Kidney (tissue), 14 donors: ENCODE measurements around the gene CAD. TPM values are rescaled to one million over a fixed set of nuclear protein-coding genes. Genes with fewer than 3 reads are reported as not detected.

Experiments used
- DNase-seq, 5 donors: peaks; one replicate each; pipeline ENCODE4 v3.0.0-alpha.2; 2013 to 2020
- FAIRE-seq: peaks from 2 replicates; lab custom pipeline; 2012; peaks lifted over from hg19 to GRCh38; lab: Jason Lieb, UNC
- H3K27ac ChIP-seq, 2 donors: one replicate each; pipeline ENCODE4 v1.7.0; 2013; ENCODE audit warnings: low read depth in 2 of 2, low read length in 2 of 2, inconsistent platforms in 1 of 2
- H3K27me3 ChIP-seq: one replicate; pipeline ENCODE4 v1.7.1; 2013; ENCODE audit warnings: low read length, inconsistent platforms; ENCODE audit not compliant: control insufficient read depth, insufficient read depth
- H3K36me3 ChIP-seq, 3 donors: one replicate each; pipeline versions ENCODE4 v1.7.0 to v1.7.1; 2013; ENCODE audit warnings: low read length in 3 of 3, control low read depth in 1 of 3, inconsistent platforms in 1 of 3; ENCODE audit not compliant: insufficient read depth in 3 of 3, control insufficient read depth in 2 of 3
- H3K4me1 ChIP-seq, 3 donors: one replicate each; pipeline versions ENCODE4 v1.7.0 to v1.7.1; 2013; ENCODE audit warnings: low read length in 3 of 3, inconsistent platforms in 1 of 3, low read depth in 1 of 3; ENCODE audit not compliant: control insufficient read depth in 2 of 3, insufficient read depth in 2 of 3
- H3K4me3 ChIP-seq, 3 donors: one replicate each; pipeline versions ENCODE4 v1.7.0 to v1.8.1; 2013; ENCODE audit warnings: low read length in 3 of 3, control low read depth in 1 of 3, inconsistent platforms in 1 of 3
- H3K9ac ChIP-seq, 3 donors: one replicate each; pipeline versions ENCODE4 v1.7.0 to v1.7.1; 2013; ENCODE audit warnings: low read length in 3 of 3, control low read depth in 1 of 3, inconsistent platforms in 1 of 3
- H3K9me3 ChIP-seq, 3 donors: one replicate each; pipeline versions ENCODE4 v1.7.0 to v1.7.1; 2013; ENCODE audit warnings: low read length in 3 of 3, control low read depth in 1 of 3, inconsistent platforms in 1 of 3; ENCODE audit not compliant: control insufficient read depth in 2 of 3, insufficient read depth in 1 of 3
- CTCF ChIP-seq: IDR thresholded peaks from 3 replicates; pipeline ENCODE4 v1.5.1; 2012; ENCODE audit warnings: mild to moderate bottlenecking, moderate library complexity, borderline replicate concordance; ENCODE audit not compliant: insufficient read depth; ENCODE audit errors: extremely low read depth
- intact Hi-C: fragments of 100-400 bp; cut with DNase I; formaldehyde crosslinking; loops from one replicate; pipeline ENCODE4 v1.11.1; 2022
- polyA plus RNA-seq: library from polyadenylated mRNA; stranded (reverse); fragments of 350-450 nt; fragmentation: Illumina TruSeq; extraction: RNeasy Lipid Tissue Mini Kit (QIAGEN cat#74804); gene quantifications from one replicate; pipeline ENCODE4 v1.2.3, GENCODE V29; 2014; ENCODE audit warnings: low read depth, low replicate concordance; ENCODE audit not compliant: insufficient read depth
- total RNA-seq: library from RNA; stranded (reverse); fragmentation: NEBNext Ultra II Directional; extraction: Animal tissue kit (Norgen Biotek cat#: 25700); gene quantifications from one replicate; pipeline ENCODE4 v1.2.1, GENCODE V29; 2021
- donor health status: control.
- donor health status: control.
- donor health status: control.
- donor health status: control.
- donor health status: control.
- donor health status: DM: yes; HTN: yes; CAD: no.
- donor health status: Normal renal cell carcinoma (clear cell type).

Gene CAD
- total and polyA plus RNA-seq, 2 donors from 2014 or later = 8.8 to 43.4 TPM

GRCh38 chr2:27198627-27199026 lies 18.5 kb upstream of the CAD start:
- DNase-seq (no peak), FAIRE-seq (no peak)
- Histone ChIP-seq H3K9ac (no peak overlapping the region), H3K4me1 (no peaks in the 10 kb centered on the region), H3K4me3 (no peak overlapping the region), H3K27me3 (no peaks in the 10 kb centered on the region), H3K36me3 (peaks cover 2 to 11% (median 10%) of the 10 kb centered on the region in 3 donors), H3K27ac (no peak overlapping the region), H3K9me3 (no peaks in the 10 kb centered on the region)
- no peak for TF ChIP-seq CTCF
- intact Hi-C loops = no loop called here

- Histone ChIP-seq H3K4me3 (no peak overlapping the region), H3K36me3 (peaks cover 2 to 14% (median 13%) of the 10 kb centered on the region in 3 donors), H3K27me3 (no peaks in the 10 kb centered on the region), H3K4me1 (no peaks in the 10 kb centered on the region), H3K9ac (no peak overlapping the region), H3K27ac (no peak overlapping the region), H3K9me3 (no peaks in the 10 kb centered on the region)
- FAIRE-seq (no peak), DNase-seq (no peak)
- no peak for TF ChIP-seq CTCF
- intact Hi-C loops = no loop called here
Measured at GRCh38 chr2:27199241-27199640, 17.9 kb upstream of the CAD start.

DNA sequence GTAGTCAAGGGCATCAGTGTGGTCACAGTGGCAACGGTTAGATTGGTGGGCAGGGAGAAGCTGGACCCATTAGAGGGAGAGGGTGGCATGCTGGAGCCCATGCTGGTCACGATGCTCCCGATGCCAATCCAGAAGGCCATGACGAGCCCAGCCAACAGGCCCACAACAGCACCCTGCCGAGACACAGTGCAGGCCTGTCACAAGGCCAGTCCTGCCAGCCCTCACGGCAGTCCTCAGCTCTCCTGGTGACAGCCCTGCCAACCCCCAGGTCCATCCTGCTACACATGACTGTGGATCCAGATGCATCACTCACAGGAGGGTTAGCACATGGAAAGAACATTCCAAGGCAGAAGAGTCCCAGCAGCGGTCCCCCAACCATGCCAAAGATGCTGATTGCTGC lies 15.5 kb upstream of the CAD start:
- H3K4me1 ChIP-seq = no peaks in the 10 kb centered on the region
- intact Hi-C loops = no loop called here
- DNase-seq (no peak), FAIRE-seq (no peak)
- no peak overlapping the region for H3K27ac ChIP-seq
- H3K9ac ChIP-seq = no peak overlapping the region
- peaks cover 2 to 31% (median 14%) of the 10 kb centered on the region in 3 donors for H3K36me3 ChIP-seq
- no peak for TF ChIP-seq CTCF
- no peaks in the 10 kb centered on the region for H3K9me3 ChIP-seq
- H3K27me3 ChIP-seq = no peaks in the 10 kb centered on the region
- H3K4me3 ChIP-seq = no peak overlapping the region

- intact Hi-C loops = no loop called here
Measured at GRCh38 chr2:27202854-27203253, 14.3 kb upstream of the CAD start.

More at GRCh38 chr2:27202854-27203253, 14.3 kb upstream of the CAD start:
- no peaks in the 10 kb centered on the region for H3K9me3 ChIP-seq
- H3K9ac ChIP-seq = no peak overlapping the region
- H3K27me3 ChIP-seq = no peaks in the 10 kb centered on the region
- no peak overlapping the region for H3K4me3 ChIP-seq
- no peak overlapping the region for H3K27ac ChIP-seq
- no peak for FAIRE-seq
- no peak for DNase-seq
- no peaks in the 10 kb centered on the region for H3K4me1 ChIP-seq
- no peak for TF ChIP-seq CTCF
- H3K36me3 ChIP-seq = peaks cover 2 to 38% (median 22%) of the 10 kb centered on the region in 3 donors
